DND-41 (cell line): ENCODE results near the gene TMEM9B.

Experiments used
- CTCF ChIP-seq: IDR thresholded peaks from 2 replicates; pipeline ENCODE4 v1.5.1; 2012; ENCODE audit warnings: borderline replicate concordance, low read length, moderate library complexity, mild to moderate bottlenecking; ENCODE audit not compliant: poor library complexity, severe bottlenecking; ENCODE audit errors: extremely low read depth
- EZH2 ChIP-seq: IDR thresholded peaks from 3 replicates; pipeline ENCODE4 v1.6.1; 2012; ENCODE audit warnings: borderline replicate concordance, low read depth, mild to moderate bottlenecking, moderate library complexity, low read length, inconsistent platforms; ENCODE audit not compliant: severe bottlenecking

GRCh38 chr11:9008661-9009060, 44.4 kb upstream of the TMEM9B start:
- TF ChIP-seq CTCF (no peak), EZH2 (no peak)
